Stimulated activated CD8-positive, alpha-beta memory T cell treated with anti-CD3 and anti-CD28 coated beads, Interleukin-12 subunit alpha, Interleukin-12 subunit beta, amount 100 ng/mL, for 24 hours (primary cell): ENCODE data around the gene GOLGA8S.
"Not testable (repeated sequence)": the region's sequence is repeated elsewhere in the genome, so short reads cannot be mapped to it uniquely, and the experiment has no call there.

ENCODE experiments used
- DNase-seq: peaks from one replicate; pipeline ENCODE4 v3.0.0-alpha.2; 2020; ENCODE audit errors: extremely low read depth

Gene GOLGA8S, protein sequence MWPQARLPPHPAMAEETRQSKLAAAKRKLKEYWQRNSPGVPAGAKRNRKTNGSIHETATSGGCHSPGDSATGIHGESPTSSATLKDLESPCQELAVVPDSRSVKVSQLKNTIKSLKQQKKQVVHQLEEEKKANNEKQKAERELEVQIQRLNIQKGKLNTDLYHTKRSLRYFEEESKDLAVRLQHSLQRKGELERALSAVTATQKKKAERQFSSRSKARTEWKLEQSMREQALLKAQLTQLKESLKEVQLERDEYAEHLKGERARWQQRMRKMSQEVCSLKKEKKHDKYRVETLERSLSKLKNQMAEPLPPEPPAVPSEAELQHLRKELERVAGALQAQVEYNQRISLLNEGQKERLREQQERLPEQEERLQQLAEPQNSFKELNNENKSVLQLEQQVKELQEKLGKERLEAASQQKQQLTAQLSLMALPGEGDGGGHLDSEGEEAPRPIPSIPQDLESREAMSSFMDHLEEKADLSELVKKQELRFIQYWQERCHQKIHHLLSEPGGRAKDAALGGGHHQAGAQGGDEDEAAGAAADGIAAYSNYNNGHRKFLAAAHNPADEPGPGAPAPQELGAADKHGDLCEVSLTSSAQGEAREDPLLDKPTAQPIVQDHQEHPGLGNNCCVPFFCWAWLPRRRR

DNA sequence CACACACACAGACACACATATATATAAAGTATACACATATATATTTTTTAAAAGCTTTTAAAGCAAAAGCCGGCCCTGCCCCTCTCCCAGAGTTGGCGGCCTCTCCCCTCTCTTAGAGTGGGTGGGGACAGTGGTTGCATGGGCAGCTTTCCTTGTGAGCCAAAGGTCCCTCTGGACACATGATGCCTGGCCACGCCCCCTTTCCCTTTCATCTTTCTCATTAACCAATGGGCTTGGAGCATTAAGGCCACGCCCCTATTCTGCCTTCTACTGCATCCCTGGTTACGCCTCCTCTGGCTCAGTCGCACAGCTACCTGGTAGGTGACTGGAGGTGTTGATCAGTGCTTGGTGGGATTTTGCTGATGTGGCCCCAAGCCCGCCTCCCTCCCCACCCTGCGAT lies at the start of gene GOLGA8S:
GOLGA8S (plus strand) TSS at position 301 of the 400 bp plus-strand sequence; CDS start at position 363, 62 bp downstream.
- not testable (repeated sequence) for DNase-seq

DNA sequence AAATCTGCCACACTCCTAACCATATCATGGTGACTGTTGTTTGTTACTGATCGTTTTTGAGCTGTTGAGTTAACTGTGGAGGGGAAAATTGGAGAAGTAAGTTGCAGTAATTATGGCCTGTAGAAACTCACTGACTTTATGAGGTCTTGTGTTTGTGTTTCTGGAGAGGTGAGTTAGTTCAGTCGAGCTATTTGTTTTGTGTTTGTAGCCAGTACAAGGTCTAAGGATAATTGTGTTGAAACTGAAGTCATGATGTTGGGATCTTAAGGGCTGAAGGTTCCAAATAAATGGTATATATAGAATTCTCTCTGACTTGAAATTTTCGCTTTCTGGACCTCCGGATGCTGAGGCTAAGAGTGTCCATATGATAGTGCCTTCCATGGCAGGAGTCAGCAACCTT lies 49.7 kb upstream of the GOLGA8S start:
- DNase-seq: not testable (repeated sequence)

DNA sequence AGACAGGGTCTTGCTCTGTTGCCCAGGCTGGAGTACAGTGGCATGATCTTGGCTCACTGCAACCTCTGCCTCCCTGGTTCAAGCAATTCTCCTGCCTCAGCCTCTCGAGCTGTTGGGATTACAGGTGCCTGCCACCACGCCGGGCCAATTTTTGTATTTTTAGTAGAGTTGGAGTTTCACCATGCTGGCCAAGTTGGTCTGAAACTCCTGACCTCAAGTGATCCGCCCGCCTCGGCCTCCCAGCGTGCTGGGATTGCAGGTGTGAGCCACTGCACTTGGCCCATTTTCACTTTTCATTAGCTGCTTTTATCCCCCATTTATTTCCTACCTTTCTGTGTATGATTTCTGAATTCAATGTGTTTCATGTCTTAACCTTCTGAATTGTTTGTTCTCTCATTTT lies 48.6 kb upstream of the GOLGA8S start:
- DNase-seq: not testable (repeated sequence)

DNA sequence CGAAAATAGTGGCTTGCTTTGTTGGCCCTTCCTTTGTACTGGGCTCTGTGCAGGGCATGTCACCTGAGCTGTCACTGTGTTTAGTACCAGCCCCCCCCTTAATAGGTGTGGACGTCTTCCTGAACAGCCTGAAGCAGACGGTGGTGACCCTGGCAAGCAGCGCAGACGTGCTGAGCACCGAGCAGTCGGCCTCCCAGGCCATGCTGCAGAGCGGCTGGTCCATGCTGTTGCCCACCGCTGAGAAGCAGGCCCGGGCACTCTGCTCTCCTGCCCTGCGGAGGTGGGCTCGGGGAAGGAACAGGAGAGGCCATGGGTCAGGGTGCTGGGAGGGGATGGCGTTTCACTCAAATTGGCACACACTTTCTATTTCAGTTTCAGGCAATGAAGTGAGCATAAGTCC lies 43.3 kb upstream of the GOLGA8S start:
- not testable (repeated sequence) for DNase-seq

DNA sequence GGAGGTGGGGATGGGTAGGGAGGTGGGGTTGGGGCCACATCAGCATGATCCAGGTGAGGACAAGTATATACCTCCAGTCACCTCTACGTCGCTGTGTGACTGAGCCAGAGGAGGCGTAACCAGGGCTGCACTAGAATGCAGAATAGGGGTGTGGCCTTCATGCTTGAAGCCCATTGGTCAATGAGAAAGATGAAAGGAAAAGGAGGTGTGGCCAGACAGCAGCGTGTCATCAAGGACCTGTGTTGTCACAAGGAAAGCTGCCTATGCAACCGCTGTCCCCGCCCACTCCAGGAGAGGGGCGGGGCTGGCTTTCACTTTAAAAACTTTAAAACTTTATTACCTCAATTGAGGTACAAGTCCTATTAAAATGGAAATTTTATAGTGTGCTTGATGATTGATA lies 20.5 kb upstream of the GOLGA8S start, which contains the start of gene GOLGA6L26:
GOLGA6L26 (minus strand) TSS at position 101 of the 400 bp plus-strand sequence; CDS start at position 40, 61 bp downstream.
- DNase-seq: not testable (repeated sequence)

DNA sequence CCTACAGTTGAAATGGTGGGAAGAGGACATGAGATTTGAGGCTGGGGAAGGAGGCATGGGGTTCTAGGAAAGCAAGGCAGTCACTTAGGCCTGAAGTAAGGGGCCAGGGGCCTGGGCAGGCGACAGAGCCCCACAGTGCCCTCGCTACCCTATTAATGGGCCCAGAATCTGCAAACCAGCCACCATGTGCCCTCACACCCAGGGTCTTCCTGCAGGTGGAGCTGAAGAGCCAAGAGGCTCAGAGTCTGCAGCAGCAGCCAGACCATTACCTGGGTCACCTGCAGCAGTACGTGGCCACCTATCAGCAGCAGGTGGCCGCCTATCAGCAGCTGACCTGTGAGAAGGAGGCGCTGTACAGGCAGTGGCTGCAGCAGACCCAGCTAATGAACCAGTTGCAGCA lies 8.1 kb downstream of the GOLGA8S start:
- not testable (repeated sequence) for DNase-seq

DNA sequence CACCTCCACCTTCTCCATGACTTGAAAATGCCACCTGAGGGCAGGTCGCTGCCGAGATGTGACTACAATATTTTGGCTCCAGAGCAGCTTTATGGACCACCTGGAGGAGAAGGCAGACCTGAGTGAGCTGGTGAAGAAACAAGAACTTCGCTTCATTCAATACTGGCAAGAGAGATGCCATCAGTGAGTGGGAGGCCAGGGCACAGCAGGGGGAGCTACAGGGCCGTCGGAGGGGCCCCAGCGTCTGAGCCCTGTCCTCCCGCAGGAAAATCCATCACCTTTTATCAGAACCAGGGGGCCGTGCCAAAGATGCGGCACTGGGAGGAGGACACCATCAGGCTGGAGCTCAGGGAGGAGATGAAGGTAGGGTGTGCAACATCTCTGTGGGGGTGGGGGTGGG lies 9.7 kb downstream of the GOLGA8S start:
- DNase-seq: not testable (repeated sequence)

DNA sequence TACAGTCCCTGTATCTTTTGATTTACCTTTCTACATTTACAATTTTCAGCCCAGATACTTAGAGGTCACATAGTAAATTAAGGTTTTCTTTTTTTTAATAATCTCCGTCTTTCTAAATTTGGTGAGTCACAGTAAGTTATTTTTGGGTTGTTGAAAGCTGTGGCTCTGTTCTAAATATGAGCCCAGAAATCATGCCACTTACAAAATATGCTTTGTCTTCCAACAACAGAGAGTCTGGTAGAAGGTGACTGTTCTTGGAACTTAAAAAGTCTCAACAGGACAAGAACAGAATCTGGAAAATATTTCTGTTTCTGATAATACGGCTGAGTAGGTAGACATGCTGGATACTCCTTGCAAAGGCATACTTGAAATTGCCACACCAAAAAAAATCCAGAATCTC lies 16.0 kb downstream of the GOLGA8S start:
- DNase-seq: no peak

DNA sequence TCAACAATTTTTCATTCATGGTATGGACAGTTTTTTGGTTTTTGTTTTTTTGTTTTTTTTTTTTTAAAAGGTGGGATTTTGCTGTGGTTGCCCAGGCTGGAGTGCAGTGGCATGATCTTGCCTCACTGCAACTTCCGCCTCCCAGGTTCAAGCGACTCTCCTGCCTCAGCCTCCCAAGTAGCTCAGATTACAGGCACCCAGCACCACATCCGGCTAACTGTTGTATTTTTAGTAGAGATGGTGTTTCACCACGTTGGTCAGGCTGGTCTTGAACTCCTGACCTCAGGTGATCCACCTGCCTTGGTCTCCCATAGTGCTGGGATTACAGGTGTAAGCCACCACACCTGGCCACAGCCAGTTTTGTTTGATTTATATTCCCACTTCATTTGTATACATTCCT lies 16.6 kb downstream of the GOLGA8S start:
- DNase-seq: not testable (repeated sequence)

DNA sequence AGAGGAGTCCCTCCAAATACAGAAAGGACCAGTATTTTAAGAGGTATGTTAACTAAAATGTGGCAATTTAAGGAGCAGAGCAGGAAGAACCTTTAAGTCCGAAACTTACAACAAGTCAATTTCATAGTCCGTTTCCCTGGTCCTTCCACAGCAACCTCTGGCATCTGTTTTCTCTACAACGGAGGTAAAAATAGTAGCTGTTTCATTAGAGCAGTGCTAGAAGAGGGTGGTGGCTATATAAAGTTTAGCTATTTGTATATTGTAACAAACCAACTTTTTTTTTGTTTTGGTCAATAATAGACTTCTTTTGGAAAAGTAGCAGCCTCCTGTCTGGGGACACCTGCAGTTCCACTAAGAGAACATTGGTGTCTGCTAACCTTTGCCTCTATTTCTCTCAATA lies 17.3 kb downstream of the GOLGA8S start:
- DNase-seq: not testable (repeated sequence)

DNA sequence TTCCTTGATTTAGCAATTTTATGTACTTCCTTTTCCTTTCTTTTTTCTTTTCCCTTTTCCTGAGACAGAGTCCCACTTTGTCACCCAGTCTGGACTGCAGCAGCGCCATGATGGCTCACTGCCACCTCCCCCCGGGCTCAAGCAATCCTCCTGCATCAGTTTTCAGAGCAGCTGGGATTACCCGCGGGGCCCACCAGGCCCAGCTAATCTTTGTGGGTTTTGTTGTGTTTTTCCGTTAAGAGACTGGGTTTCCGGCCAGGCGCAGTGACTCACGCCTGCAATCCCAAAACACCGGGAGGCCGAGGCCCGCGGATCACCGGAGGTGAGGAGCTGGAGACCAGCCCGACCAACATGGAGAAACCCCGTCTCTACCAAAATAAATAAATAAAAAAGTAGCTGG lies 17.7 kb downstream of the GOLGA8S start:
- DNase-seq: no peak

DNA sequence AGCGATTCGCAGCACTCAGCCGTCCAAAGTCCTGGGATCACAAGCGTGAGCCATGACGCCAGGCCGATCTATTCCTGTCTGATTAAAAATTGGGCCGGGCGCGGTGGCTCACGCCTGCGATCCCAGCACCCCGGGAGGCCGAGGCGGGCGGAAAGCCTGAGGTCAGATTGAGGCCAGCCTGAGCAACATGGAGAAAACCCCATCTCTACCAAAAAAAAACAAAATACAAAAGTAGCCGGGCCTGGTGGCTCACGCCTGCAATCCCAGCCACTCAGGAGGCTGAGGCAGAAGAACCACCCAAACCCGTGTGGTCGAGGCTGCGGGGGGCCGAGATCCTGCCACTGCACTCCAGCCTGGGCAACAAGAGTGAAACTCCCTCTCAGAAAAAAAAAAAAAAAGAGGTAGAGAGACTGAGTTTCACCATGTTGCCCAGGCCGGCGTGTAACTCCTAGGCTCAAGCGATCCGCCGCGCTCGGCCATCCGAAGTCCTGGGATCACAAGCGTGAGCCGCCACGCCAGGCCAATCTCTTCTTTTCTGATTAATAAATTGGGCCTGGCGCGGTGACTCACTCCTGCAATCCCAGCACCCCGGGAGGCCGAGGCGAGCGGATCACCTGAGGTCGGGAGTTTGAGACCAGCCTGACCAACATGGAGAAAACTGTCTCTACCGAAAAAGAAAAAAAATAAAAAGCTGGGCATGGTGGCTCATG lies 18.5 kb downstream of the GOLGA8S start:
- DNase-seq: not testable (repeated sequence)

DNA sequence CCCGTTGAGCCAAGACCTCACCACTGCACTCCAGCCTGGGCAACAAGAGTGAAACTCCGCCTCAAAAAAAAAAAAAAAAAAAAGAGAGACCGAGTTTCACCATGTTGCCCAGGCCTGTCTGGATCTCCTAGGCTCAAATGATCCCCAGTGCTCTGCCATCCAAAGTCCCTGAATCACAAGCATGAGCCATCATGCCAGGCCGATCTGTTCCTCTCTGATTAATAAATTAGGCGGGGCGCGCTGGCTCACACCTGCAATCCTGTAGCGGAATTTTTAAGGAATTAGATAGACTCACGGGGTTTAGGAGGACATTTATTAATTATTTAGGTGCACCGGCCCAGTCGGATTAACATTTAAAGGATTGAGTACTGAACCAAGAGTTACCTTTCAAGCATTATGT lies 19.7 kb downstream of the GOLGA8S start:
- not testable (repeated sequence) for DNase-seq

DNA sequence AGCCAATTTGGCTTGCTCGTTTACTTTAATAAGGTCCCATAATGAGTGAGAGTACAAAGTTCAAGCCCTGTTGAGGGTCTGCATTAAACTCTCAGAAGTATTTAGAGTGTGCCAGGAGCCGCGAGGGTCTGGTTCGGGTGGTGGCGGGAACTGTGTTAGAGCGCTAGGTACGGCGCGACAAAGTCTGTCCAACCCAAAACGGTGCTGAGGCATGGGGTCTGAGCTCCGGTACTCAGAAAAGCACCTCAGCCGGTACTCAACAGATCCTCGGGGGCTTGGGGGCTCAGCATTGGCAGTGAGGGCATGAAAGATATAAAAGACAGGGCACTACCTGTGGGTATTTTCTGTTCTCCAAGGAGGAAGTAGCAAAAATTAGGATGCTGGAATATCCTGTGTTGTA lies 24.4 kb downstream of the GOLGA8S start:
- DNase-seq: not testable (repeated sequence)

DNA sequence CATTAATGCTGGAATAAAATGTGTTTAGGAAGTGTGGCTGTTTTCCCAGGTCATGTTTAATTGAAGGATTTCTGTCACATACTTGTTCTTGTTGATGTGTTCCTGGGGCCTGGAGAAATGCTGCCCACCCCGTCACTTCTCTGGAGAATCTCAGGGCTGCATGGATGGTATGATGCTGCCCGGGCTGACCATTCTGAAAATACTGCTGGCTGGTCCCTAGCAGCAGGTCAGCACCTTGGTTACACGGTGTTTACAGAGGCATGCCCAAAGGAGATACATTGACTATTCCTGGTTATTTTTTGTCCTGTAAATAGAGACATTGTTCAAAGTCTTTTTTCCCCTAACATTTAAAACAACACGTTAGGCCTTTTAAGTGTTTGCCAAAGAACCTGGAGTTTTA lies 26.2 kb downstream of the GOLGA8S start:
- DNase-seq: not testable (repeated sequence)

DNA sequence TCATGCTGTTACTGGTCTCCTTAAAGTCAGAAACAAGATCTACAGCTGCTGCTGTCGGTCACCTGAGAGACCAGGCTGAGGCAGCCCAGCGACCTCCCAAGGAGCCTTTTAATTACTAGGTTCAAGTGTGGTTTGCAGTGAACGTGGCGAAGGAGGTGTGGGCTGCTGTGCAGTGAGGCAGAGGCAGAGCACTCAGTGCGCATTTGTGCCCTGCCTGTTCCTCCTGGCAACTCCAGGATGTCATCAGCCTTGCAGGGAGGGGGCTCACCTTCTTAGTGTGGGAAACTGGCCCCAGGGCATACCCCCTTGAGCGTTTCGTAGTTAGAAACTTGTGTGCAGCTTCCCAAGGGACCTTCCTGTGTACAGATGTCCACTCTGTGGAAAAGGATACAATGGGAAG lies 26.6 kb downstream of the GOLGA8S start:
- not testable (repeated sequence) for DNase-seq

DNA sequence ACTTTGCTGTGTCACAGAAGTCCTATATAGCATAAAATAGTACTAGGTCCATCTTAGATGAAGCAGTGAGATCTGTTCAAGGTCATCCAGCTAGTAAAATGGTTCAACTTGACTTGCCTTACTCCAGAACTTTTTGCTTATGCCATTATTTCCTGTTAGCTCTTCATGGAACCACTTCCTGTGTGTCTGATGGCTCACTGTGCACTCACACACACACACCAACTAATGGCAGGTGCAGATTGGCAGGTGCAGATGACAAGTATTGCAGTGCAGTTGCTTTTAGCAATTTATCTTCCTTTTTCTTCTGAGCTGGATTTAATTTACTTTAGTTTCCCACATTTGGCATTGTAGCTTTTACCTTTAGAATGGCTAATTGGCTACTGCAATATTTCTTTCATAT lies 29.8 kb downstream of the GOLGA8S start:
- no peak for DNase-seq

DNA sequence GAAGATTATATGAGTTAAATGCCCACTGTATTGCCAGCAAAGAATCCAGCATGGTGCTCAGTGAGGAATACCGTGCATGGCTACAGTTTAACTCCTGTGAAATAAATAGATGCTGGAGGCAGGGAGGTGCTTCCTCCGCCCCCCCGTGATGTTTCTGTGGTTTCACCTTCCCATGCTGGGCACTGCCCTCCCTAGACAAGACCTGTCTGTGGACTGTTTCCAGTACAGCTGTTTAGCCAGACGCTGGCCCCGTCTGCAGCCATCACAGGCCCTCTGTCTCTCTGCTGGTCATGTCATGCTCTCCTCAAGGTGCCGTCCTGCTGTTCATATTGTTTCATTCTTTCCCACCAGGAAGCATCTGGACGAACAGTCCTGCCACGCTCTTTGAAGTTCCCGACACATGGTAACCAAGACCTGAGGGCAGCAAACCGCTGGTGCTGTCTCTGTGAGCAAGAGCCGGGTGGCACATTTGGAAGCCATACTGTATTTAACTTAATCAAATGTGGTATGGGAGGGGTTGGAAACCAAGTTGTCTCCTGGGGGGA lies 31.4 kb downstream of the GOLGA8S start:
- DNase-seq: no peak

DNA sequence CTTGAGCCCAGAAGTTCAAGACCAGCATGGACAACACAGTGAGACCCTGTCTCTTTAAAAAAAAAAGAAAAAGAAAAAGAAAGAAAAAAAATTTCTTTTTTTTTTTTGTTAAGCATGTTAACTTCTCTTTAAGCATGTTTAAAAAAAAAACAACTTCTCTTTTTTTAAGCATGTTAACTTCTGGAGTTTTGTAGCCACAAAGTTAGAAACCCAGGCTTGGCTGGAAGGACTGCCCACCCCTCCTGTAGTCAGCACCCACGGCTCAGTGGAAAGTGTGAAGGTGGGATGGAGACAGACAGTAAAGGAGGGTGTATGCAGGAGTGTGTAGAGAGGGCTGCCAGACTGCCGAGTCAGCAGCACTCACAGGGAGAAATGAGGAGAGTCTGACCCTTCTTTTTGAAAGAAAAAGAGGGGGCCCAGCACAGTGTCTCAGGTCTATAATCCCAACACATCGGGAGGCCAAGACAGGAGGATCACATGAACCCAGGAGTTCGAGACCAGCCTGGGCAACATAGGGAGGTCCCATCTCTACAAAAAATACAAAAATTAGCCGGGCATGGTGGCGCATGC lies 33.2 kb downstream of the GOLGA8S start:
- DNase-seq: no peak

DNA sequence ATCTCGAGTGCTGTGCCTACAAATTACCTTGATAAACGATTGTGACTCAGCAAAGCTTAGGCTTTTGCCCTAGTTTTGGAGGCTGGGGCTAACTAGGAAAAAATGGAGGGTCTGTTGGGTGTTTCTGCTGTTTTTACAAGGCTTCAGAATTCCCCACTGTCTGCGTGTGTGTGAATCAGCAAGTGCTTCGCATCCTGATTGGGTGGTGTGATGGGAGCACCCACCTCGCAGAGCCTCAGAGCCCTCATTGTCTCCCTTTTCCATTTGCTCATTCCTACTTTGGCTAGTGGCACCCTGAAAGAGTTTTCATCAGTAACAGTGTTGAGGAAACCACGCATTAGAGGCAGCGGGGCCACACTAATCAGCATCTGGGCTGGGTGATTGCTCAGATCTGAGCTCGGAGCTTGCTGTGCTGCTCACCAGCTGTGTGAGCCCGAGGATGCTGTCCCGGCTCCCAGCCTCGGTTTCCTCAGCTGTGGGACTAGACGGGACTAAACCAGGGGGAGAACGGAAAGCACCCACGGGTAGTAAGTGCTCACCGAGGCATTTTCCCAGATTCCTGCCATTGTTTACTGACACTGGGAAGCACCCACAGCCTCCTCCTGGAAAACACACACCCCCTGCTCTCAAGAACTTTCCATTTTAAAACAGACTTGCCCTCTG lies 40.6 kb downstream of the GOLGA8S start:
- no peak for DNase-seq

DNA sequence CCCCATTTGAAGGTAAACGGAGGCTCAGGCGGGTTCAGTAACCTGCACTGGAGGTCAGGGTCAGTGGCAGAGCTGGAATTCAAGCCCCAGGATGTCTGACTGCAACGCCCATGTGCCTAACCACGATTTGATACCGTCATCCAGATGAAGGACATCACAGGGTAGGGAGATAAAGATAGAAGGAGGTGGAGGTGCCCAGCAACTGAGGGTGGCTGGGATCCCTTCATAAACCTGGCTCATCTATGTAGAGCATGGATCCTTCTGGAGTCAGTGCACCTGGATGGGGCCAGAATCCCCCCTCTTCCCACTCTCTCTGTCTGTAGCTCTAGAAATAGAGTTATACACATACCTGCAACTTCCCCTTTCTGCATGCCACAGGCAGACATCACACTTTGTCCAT lies 41.3 kb downstream of the GOLGA8S start:
- no peak for DNase-seq
